ENCODE data around the gene PLET1. TPM values are rescaled to one million over a fixed set of nuclear protein-coding genes. Genes with fewer than 3 reads are reported as not detected.
A peak's percentile ranks its signal among the peaks of the same experiment; 100 is the strongest.

Gene PLET1
- total RNA-seq, 2 experiments from 2014 or later, result not detected

DNA sequence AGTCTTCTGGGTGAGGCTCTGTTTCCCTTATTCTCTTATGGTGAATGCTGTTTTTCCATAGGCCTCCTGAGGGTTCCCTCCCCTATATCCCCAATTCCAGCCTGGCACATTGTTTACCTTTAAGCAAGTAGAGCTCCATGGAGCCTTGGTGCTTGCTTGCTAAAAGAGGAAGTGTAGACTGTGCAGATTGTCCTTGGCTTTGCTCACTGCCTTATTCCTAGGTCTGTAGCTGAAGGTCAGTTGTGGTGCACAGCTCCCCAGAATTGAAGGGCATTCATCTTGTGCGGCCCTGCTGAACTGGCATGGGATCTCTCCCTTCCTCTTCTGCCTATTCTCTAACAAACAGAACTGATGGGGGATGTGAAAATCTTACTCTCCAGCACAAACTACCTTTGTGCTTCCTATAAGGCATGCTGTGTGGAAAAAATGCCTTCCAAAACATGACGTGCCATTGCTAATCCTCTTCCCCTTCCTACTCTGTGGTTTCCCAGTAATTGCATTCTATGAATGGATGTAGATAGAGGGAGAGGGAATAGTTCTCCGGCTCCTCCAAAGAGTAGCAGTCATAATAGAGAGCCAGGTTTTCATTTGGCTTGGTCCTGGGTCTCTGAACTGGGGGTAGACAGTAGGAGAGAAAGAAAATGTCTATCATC, 34.2 kb upstream of the PLET1 start:
- Mint-ChIP-seq H3K27me3 (ENCODE audit: low read depth) (no peaks in the 10 kb centered on the region), H3K36me3 (ENCODE audit: low read depth) (peaks cover 5% of the 10 kb centered on the region), H3K4me1 (ENCODE audit: low read depth) (peaks cover 42% of the 10 kb centered on the region), H3K27ac (no peak overlapping the region), H3K9me3 (peaks cover 6% of the 10 kb centered on the region), H3K4me3 (no peak overlapping the region)
- no peak for DNase-seq
- intact Hi-C loops (cut with micrococcal nuclease), result loop anchor here (5.0 kb wide), 1 partner anchor 502 kb away; no protein-coding TSS in a partner anchor
- CTCF ChIA-PET, result interaction anchor here (1.6 kb wide), 1 partner anchor 15 kb away, joined by 9 read pairs; no protein-coding TSS in a partner anchor

DNA sequence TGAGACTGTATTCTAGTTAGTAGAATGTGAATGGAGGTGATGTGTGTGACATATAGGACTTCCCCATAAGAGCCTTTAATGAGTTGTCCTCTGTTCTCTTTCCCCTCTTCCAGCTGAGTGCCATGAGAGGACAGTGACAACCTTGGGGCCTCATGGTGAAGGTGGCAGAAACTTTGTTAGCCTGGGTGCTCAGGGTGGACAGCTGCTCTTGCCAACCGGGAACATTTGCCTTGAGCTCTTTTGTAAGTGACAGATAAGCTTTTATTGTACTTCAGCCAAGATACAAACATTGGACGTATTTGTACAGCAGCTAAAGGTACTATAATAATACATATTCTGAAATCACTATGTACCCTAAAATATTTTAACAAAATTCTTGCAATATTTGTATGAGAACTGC, 33.0 kb upstream of the PLET1 start:
- Mint-ChIP-seq H3K4me1 (ENCODE audit: low read depth) (peaks cover 44% of the 10 kb centered on the region), H3K36me3 (ENCODE audit: low read depth) (peaks cover 5% of the 10 kb centered on the region), H3K4me3 (no peak overlapping the region), H3K27me3 (ENCODE audit: low read depth) (no peaks in the 10 kb centered on the region), H3K27ac (no peak overlapping the region), H3K9me3 (peaks cover 6% of the 10 kb centered on the region)
- no peak for DNase-seq
- intact Hi-C loops (cut with micrococcal nuclease), result loop anchor here (5.0 kb wide), 1 partner anchor 504 kb away; no protein-coding TSS in a partner anchor
- CTCF ChIA-PET, result interaction anchor here (0.6 to 1.6 kb wide), 2 partner anchors 14 to 262 kb away, joined by 3 to 9 read pairs; no protein-coding TSS in a partner anchor

DNA sequence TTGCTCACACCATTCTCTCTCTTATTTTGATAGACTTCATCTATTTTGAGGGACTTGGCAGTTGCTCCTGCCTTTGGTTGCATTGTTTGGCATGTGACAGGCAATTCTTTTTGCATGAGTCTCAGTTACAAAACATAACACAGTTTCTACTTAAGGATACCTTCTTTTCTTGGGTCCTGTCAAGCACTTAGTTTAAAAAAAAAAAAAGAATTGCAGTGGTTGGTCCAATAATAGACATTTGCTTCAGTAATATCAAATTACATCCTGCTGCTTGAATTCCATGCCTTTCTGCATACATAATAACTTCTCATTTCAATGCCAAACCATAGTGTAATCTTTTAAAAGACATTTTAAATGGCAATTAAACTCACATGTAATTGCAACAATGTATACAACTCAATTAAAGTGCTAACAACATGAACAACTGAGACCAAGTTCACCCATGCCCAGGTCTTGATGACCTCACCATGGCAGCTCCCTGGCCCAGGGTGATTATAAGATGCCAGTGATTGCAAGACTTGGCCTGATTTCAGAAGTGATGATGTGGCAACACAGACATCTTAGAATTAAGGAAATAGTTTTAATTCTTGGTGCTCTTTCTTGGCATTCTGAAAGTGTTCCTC, 32.2 kb upstream of the PLET1 start:
- Mint-ChIP-seq H3K27ac (no peak overlapping the region), H3K4me1 (ENCODE audit: low read depth) (peaks cover 36% of the 10 kb centered on the region), H3K4me3 (no peak overlapping the region), H3K36me3 (ENCODE audit: low read depth) (peaks cover 5% of the 10 kb centered on the region), H3K27me3 (ENCODE audit: low read depth) (no peaks in the 10 kb centered on the region), H3K9me3 (peaks cover 6% of the 10 kb centered on the region)
- CTCF ChIA-PET, result interaction anchor here (1.0 to 1.9 kb wide), 4 partner anchors 13 to 263 kb away, joined by 3 to 9 read pairs (median 6); no protein-coding TSS in a partner anchor
- intact Hi-C loops (cut with micrococcal nuclease), result loop anchor here (5.0 kb wide), 1 partner anchor 504 kb away; no protein-coding TSS in a partner anchor
- DNase-seq, result no peak

DNA sequence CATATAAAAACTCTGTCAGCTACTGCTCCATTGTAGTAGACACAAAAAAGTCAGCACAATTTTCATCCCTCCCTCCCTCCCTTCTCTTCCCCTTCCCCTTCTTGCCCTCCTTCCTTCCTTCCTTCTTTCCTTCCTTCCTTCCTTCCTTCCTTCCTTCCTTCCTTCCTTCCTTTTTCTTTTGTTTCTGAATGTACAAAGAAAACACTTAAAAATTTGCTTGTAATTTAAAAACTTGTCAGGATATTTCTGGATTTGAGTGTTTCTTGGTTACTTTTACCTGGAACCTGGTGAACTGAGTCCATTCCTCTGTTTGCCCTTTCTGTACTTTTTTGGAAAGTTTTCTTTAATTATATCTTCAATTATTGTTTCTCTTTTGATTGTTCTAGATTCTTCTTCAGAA, 31.5 kb upstream of the PLET1 start:
- no peak overlapping the region for H3K4me3 Mint-ChIP-seq
- H3K27ac Mint-ChIP-seq, result no peak overlapping the region
- intact Hi-C loops (cut with micrococcal nuclease), result loop anchor here (5.0 kb wide), 1 partner anchor 505 kb away; no protein-coding TSS in a partner anchor

DNA sequence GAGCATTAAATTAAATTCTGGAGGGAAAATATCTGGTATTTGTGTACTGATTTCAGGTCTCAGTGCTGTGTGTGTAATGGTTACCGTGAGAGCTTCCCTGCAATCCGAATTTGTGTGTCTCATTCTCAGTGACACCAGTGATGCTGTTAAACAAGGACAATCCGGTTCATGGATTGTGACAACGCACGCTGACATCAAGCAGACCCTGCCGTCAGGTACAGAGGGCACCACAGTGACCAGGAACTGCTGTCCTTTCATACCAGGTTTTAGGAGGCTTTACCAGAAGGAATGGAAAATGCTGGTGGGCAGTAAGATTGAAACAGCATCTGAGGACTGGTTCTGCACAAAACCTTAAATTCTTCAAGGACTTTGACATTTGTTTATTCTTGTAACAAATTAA, 30.5 kb upstream of the PLET1 start:
- CTCF ChIA-PET, result interaction anchor here (1.8 to 1.9 kb wide), 2 partner anchors 72 to 264 kb away, joined by 4 to 7 read pairs; no protein-coding TSS in a partner anchor
- H3K27me3 Mint-ChIP-seq (ENCODE audit: low read depth), result no peaks in the 10 kb centered on the region
- H3K9me3 Mint-ChIP-seq, result peaks cover 6% of the 10 kb centered on the region
- H3K27ac Mint-ChIP-seq, result no peak overlapping the region
- intact Hi-C loops (cut with micrococcal nuclease), result loop anchor here (5.0 kb wide), 1 partner anchor 506 kb away; no protein-coding TSS in a partner anchor
- peaks cover 5% of the 10 kb centered on the region for H3K36me3 Mint-ChIP-seq (ENCODE audit: low read depth)
- peaks cover 21% of the 10 kb centered on the region for H3K4me1 Mint-ChIP-seq (ENCODE audit: low read depth)
- H3K4me3 Mint-ChIP-seq, result no peak overlapping the region
- no peak for DNase-seq

More for the DNA sequence above, 31.5 kb upstream of the PLET1 start:
- CTCF ChIA-PET, result interaction anchor here (0.8 to 1.9 kb wide), 4 partner anchors 73 to 297 kb away, joined by 3 to 7 read pairs (median 4); no protein-coding TSS in a partner anchor
- Mint-ChIP-seq H3K4me1 (ENCODE audit: low read depth) (peaks cover 29% of the 10 kb centered on the region), H3K36me3 (ENCODE audit: low read depth) (peaks cover 5% of the 10 kb centered on the region), H3K27me3 (ENCODE audit: low read depth) (no peaks in the 10 kb centered on the region), H3K9me3 (peaks cover 6% of the 10 kb centered on the region)
- DNase-seq, result no peak

DNA sequence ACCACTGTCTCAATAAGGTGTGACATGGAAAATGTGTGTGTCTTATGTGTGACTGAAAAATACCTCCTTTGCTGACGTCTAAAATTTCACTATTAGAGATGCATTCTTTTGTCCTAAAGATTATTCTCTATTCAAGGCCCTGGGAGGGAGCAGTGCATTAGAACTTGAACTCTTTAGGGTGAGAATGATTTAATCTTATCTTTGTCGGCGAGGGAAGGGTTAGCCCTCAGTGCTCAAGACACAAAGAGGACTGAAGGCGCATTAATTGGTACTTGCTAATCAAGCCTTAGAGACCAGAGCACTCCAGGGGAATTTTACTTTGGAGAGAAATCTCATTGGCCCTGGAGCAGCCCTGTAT, 29.8 kb upstream of the PLET1 start:
- CTCF ChIA-PET, result no interaction called here
- no peak overlapping the region for H3K27ac Mint-ChIP-seq
- intact Hi-C loops (cut with micrococcal nuclease), result loop anchor here (1.0 to 5.0 kb wide), 5 partner anchors 164 to 999 kb away; no protein-coding TSS in a partner anchor
- H3K36me3 Mint-ChIP-seq (ENCODE audit: low read depth), result peaks cover 5% of the 10 kb centered on the region
- H3K4me1 Mint-ChIP-seq (ENCODE audit: low read depth), result peaks cover 20% of the 10 kb centered on the region
- DNase-seq, result no peak
- H3K9me3 Mint-ChIP-seq, result peaks cover 6% of the 10 kb centered on the region
- no peaks in the 10 kb centered on the region for H3K27me3 Mint-ChIP-seq (ENCODE audit: low read depth)
- peak overlapping the region; percentile 66 for H3K4me3 Mint-ChIP-seq

DNA sequence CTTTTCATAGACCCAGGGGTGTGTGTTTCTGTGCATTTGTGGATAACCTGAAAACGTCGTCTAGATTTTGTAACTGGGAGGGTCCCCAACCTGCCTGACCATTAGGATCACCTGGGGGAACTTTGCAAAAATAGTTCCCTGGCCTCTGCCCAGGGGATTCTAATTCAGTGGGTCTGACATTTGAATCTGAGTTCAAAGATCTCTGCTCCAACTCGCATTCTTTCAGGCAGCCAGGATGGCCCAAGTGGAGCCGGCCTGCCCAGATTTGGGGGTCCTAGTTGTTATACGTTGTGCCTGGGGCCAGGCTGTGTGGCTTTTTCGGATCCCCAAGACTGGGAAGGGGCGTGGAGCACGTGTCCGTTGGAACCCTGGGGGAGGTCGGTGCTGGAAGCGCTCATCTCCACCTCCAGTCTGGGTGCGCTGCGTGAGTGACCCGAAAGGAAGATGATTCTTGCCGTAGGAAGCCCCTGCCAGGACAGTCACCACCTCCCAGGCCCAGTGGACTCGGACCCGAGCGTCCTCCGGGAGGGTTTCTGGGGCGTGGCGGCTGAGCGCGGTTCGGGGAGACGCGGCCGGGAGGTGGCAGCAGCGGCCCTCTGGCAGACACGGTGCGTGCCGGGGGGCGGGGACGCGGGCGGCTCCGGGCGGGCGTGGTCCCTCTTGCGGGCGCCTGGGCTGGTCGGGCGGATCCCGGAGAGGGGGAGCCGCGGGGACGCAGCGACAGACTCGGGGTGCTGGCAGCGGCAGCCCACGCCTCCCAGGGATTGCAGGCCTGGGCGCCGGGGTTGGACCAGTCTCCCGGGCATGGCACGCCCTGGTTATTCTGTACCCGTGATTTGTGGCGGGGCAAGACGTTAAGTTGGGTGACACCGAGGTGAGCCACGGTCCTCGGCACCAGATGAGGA, 29.2 kb upstream of the PLET1 start:
- intact Hi-C loops (cut with micrococcal nuclease), result loop anchor here (1.0 to 5.0 kb wide), 5 partner anchors 164 to 999 kb away; no protein-coding TSS in a partner anchor

DNA sequence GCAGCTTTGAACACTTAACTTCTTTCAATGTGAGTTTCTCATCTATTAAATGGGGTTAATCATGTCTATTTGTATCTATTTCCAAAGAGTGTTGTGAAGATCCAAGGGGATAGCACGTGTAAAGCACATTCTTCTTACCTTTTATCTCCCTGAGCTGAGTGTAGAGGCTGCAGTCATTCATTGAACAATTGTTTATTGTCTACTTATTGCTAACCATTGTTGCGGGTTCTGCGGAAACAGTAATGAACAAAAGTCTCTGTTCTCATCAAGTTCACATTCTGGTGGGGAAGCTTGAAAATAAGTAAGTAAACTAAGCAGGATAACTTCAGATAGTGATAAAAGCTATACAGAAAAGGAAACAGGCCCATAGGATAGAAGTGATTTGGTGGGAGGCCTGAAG, 27.4 kb upstream of the PLET1 start:
- Mint-ChIP-seq H3K4me3 (no peak overlapping the region), H3K36me3 (ENCODE audit: low read depth) (peaks cover 3% of the 10 kb centered on the region), H3K9me3 (peaks cover 6% of the 10 kb centered on the region), H3K4me1 (ENCODE audit: low read depth) (peaks cover 20% of the 10 kb centered on the region), H3K27ac (no peak overlapping the region), H3K27me3 (ENCODE audit: low read depth) (no peaks in the 10 kb centered on the region)
- CTCF ChIA-PET, result interaction anchor here (0.6 to 5.4 kb wide), 13 partner anchors 8 to 300 kb away, joined by 3 to 37 read pairs (median 4); no protein-coding TSS in a partner anchor
- intact Hi-C loops (cut with micrococcal nuclease), result no loop called here
- DNase-seq, result no peak

More for the DNA sequence above, 29.2 kb upstream of the PLET1 start:
- Mint-ChIP-seq H3K27ac (no peak overlapping the region), H3K36me3 (ENCODE audit: low read depth) (peaks cover 5% of the 10 kb centered on the region), H3K9me3 (peaks cover 6% of the 10 kb centered on the region), H3K27me3 (ENCODE audit: low read depth) (no peaks in the 10 kb centered on the region), H3K4me1 (ENCODE audit: low read depth) (peaks cover 20% of the 10 kb centered on the region), H3K4me3 (peak overlapping the region; percentile 67)
- DNase-seq, result peak; percentile 83
- CTCF ChIA-PET, result interaction anchor here (0.8 to 5.4 kb wide), 5 partner anchors 10 to 444 kb away, joined by 3 to 37 read pairs (median 19); no protein-coding TSS in a partner anchor

DNA sequence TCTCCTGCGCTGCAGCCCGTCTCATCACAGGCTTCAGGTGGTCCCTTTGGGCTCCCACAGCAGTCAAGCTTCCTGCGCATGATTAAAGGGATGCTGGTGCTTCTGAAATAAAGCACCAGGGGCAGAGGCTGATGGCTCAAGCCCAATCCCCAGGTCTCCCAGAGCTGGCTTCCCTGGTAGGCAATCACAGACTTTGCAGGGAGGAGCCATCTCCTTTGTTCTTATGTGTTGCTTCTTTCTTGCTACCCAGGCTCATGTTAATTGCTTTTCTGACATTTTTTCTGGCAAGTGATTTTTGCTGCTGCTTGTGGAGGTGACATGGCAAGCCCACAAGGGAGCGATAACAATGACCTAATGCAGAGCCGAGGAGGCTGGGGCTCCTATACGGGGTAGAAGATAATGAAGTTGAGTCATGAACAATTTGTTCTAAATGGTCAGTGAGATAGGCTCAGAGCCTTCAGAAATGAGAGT, 25.2 kb upstream of the PLET1 start:
- H3K4me3 Mint-ChIP-seq, result no peak overlapping the region
- no peaks in the 10 kb centered on the region for H3K9me3 Mint-ChIP-seq
- H3K4me1 Mint-ChIP-seq (ENCODE audit: low read depth), result peaks cover 11% of the 10 kb centered on the region
- H3K27me3 Mint-ChIP-seq (ENCODE audit: low read depth), result no peaks in the 10 kb centered on the region
- intact Hi-C loops (cut with micrococcal nuclease), result no loop called here
- CTCF ChIA-PET, result interaction anchor here (0.6 to 5.4 kb wide), 4 partner anchors 66 to 270 kb away, joined by 3 to 37 read pairs (median 25); no protein-coding TSS in a partner anchor
- no peak for DNase-seq
- H3K27ac Mint-ChIP-seq, result no peak overlapping the region
- no peaks in the 10 kb centered on the region for H3K36me3 Mint-ChIP-seq (ENCODE audit: low read depth)

DNA sequence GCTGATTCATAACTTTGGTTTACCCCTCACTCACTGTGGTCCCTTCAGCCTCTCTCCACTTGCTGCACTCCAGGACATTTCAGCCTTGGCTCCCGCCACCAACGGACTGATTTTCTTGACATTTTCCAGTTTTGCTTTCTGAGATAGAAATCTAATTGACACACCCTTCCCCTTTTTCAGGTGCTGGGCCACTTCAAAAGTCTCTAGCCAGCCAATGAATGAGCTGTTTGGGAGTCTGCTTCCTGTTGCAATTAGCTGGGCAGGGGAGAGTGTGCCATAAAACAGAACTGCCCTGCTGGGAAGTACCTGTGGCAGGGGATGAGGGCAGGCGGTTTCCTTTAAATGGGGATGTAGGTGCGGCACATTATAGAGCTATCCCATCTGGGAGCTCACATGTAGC, 21.1 kb upstream of the PLET1 start:
- peaks cover 2% of the 10 kb centered on the region for H3K4me1 Mint-ChIP-seq (ENCODE audit: low read depth)
- H3K27me3 Mint-ChIP-seq (ENCODE audit: low read depth), result no peaks in the 10 kb centered on the region
- no peak overlapping the region for H3K27ac Mint-ChIP-seq
- CTCF ChIA-PET, result interaction anchor here (0.6 to 5.9 kb wide), 8 partner anchors 13 to 356 kb away, joined by 3 to 212 read pairs (median 6); partner anchors contain the start of gene PTS
- intact Hi-C loops (cut with micrococcal nuclease), result loop anchor here (2.0 to 5.0 kb wide), 4 partner anchors 355 to 714 kb away; partner anchors contain the start of genes ALG9 and PPP2R1B
- no peak for DNase-seq
- no peak overlapping the region for H3K4me3 Mint-ChIP-seq
- no peaks in the 10 kb centered on the region for H3K36me3 Mint-ChIP-seq (ENCODE audit: low read depth)
- H3K9me3 Mint-ChIP-seq, result no peaks in the 10 kb centered on the region
